HG03139 (cell line): Measurements from ENCODE around the gene WDR38.

Experiments used
- ATAC-seq: cut with Tn5 transposase; IDR thresholded peaks from one replicate; pipeline ENCODE4 v1.9.1; 2021; ENCODE audit not compliant: unreplicated experiment

WDR38 gene, protein sequence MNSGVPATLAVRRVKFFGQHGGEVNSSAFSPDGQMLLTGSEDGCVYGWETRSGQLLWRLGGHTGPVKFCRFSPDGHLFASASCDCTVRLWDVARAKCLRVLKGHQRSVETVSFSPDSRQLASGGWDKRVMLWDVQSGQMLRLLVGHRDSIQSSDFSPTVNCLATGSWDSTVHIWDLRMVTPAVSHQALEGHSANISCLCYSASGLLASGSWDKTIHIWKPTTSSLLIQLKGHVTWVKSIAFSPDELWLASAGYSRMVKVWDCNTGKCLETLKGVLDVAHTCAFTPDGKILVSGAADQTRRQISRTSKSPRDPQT

GRCh38 chr9:124852829-124853531 is at the start of gene WDR38:
Gene WDR38 (plus strand): TSS chr9:124853460. CDS start chr9:124853532, 72 bp downstream.
- no peak for ATAC-seq

GRCh38 chr9:124803911-124804310 is 49.3 kb upstream of the WDR38 start:
- ATAC-seq, result no peak

DNA sequence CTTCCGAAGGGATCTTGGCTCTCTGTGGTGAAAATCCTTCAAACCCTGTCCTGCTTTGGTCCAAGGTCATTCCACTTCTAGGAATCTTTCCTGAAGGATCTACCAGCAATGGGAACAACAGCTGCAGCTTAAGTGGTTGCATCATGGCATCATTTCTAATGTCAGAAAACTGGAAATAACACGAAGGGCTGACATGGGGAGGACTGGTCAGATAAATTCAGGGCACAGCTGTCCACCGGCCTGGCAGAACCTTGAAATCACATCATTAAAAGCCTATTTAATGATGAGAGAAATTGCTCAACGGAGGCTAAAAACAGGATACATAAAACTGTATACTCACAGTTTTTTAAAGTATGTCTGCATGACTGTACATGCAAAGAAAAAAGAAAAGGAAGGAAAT is 48.1 kb upstream of the WDR38 start:
- no peak for ATAC-seq

DNA sequence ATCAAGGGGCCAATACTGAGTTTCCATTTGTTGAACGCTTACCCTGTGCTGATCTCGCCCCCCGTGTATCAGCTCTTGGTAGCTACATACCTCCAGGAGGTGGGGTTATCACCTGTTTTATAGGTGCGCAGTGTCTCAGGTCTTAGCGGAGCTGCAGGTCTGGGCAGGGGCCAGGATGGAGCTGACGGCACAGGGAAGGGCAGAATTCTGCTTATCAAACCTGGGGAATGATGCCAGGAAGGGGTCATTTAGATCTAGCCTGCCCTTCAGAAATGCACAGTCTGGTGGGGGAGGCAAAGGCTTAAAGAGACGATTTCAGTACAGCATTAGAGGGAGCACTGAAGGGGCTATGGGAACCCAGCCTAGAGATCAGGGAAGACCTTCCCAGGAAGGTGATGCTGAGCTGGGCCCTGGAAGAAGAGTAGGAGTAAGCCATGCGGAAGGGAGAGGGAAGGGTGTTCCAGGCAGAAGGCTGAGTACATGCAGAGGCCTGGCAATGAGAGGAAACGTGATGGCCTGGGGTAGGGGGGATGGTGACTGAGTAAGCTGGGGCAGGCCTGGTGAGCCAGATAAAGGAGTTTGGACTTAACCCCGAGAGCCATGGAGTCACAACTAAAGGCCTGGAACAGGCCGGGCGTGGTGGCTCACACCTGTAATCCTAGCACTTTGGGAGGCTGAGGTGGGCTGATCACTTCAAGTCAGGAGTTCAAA is 44.9 kb upstream of the WDR38 start:
- ATAC-seq, result no peak

- no peak for ATAC-seq
These were observed 44.0 kb upstream of the WDR38 start for GRCh38 chr9:124809211-124809610.

DNA sequence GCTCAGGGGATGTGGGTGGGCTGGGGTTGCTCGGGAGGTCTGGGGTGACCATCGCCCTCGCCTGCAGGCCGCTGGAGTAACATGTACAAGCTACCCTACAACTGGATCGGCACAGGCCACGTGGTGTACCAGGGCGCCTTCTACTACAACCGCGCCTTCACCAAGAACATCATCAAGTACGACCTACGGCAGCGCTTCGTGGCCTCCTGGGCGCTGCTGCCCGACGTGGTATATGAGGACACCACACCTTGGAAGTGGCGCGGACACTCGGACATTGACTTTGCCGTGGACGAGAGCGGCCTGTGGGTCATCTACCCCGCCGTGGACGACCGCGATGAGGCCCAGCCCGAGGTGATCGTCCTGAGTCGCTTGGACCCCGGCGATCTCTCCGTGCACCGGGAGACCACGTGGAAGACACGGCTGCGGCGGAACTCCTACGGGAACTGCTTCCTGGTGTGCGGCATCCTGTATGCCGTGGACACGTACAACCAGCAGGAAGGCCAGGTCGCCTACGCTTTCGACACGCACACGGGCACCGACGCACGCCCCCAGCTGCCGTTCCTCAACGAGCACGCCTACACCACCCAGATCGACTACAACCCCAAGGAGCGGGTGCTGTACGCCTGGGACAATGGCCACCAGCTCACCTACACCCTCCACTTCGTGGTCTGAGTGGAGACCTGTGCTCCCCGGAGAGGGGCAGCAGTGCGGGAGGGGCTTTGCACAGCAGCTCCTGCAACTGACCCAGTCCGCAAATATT is 43.3 kb upstream of the WDR38 start:
- ATAC-seq, result no peak

GRCh38 chr9:124810663-124811355 is 42.5 kb upstream of the WDR38 start:
- ATAC-seq, result no peak

DNA sequence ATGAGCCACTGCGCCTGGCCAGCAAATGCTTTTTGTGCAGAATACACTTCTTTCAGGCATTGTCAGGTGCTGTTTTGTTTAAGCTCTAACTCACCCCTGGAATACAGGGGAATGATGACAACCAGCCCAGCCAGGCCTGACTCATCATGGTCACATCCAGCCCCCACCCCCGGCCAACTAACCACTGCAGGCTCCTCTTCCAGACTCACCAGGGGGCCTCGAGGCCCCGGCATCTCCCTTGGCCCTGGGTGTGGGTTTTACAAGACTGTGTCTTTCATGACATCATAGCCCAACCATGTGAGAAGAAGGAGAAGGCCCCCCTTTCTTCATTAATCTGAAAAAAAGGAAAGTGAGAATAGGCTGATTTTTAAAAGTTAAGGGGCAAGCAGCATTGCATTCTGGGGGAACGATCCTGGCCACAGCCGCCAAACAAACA is 40.8 kb upstream of the WDR38 start:
- ATAC-seq, result no peak

- ATAC-seq, result no peak
These were observed 40.2 kb upstream of the WDR38 start for GRCh38 chr9:124813041-124813440.

DNA sequence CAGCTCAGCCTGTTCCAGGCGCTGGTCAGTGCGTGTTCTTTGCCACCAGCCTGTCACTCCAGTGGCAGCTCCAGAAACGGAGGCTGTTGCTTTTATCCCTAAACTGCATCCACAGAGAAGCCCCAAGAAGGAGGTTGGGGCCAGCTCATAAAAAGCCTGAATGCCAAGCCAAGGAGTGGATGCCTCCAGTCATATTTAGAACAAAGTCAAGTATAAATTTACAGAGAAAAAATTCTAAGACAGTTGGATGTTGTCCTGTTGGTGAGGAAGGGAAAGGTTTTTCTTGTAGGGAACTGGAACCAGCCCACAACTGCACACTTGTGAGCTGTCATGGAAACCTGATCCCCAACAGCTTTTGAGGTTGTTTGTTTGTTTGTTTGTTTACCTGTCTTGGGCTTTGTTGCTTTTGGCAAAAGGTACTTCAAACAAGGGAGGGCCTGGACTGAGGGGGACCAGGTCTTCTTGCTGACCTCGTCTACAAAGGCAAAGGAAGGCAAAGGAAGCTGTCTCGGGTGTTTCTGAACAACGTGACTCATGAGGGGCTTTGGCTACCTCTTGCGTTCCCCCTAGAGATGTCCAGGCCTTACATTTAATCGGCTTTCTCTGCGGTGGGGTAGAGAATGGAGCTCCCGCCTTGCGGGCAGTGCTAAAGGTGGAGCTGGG is 39.6 kb upstream of the WDR38 start:
- no peak for ATAC-seq

- no peak for ATAC-seq
These were observed 39.1 kb upstream of the WDR38 start for GRCh38 chr9:124814164-124814535.

DNA sequence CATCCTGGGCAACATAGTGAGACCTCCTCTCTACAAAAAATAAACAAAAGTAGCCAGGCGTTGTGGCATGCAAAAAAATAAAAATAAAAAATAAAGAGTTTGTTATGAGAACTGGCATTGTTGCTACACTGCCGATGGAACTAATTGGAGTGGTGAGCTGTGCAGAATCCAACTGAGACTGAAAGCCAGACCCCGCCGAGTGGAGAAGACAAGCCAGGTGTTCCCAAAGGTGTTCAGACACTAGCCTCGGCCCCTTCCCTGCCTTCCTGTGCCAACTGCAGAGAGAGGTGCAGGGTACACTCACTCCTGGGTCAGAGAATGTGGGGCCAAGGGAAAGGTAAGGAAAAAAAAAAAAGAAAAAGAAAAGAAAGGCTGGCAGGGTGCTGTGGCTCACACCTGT is 37.7 kb upstream of the WDR38 start:
- ATAC-seq, result no peak

DNA sequence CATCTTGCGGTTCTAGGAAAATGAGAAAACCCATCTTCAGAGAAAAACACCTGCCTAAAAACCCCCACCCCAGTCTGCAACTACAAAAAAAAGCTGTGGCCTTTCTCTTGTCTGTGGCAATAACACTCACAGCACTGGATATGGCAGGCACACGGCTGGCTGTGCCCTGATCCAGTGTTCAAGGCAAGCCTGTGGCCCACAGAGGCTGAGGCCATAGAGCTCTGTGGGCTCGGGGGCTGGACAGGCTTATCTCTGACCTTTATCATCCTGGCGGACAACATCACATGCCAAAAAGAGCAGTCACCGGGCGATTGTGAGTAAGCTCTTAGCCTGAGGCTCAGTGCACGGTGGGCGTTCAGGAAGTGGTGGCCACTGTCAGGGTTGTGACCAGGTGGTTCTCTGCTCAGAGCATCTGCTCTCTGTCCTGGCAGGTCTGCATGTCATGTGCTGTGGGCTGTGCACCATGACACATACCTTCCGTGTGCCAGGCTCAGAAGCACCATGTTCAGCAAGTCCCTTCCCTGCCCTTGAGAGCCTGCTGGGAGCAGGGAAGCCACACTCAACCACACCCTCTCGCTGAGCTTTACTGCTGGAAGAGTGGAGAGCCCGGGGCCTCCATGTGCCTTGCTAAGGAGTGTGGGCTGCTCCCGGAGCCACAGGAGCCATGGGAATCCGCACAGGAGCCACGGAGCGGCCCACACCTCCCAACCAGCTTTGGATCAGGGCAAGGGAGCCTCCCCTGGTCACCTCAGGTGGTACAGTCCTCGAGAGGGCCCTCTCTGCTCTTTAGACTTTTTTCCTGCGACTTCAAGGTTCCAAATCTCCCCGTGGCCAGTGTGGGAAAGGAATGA is 34.6 kb upstream of the WDR38 start:
- ATAC-seq, result no peak

- no peak for ATAC-seq
These were observed 32.3 kb upstream of the WDR38 start for GRCh38 chr9:124820698-124821623.

- ATAC-seq, result no peak
These were observed 24.5 kb upstream of the WDR38 start for GRCh38 chr9:124828489-124829333.

DNA sequence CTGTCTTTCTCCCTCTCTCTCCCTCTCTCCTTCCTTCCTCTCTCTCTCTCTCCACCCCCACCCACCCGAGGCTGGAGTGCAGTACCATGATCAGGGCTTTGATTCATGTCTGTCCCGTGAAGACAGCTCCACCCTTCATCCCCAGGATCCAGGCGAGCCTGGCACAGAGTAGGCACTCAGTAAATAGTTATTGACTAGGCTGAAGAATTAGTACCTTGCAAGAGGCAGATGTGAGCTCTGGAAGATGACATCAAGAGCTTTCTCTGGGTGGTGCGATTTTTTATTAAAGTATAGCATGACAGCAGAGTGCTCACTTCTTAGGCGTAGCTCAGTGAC is 24.0 kb upstream of the WDR38 start:
- ATAC-seq, result no peak

GRCh38 chr9:124830593-124830992 is 22.7 kb upstream of the WDR38 start:
- no peak for ATAC-seq
